ENCODE data around the gene FOXG1. TPM values are rescaled to one million over a fixed set of nuclear protein-coding genes. Genes with fewer than 3 reads are reported as not detected.

The FOXG1 gene
- total RNA-seq, 1 donor from 2014 or later, result not detected

DNA sequence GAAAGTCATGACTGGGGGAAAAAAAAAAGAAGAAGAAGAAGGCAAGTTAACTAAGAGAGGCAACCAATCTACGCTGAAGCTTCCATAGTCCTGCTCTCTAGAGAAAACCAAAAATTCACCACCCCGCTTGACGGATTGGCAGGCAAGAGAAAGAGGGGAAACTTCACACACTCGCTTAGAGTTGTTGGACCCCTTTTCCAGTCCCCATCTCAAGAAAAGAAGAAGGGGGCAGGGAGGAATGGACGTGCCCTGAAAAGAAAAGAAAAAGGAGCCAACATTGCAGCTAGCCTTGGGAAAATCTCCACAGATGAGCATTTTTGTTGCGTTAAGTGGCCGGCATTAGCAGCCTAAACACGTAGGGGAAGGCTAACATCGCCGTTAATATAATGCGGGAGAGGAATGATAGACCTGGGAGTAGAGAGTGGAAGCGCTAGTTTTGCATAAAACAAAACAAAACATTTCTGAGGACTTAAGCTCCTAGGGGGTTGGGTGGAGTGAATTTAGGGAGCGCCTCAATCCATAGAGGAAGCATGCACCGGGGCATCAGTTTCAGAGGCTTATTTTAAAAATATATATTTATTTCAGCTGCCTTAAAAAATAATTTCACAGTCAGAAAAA, 11.3 kb upstream of the FOXG1 start:
- Histone ChIP-seq H3K4me3 (no peak overlapping the region), H3K9me3 (no peaks in the 10 kb centered on the region), H3K27ac (no peak overlapping the region), H3K4me1 (peaks cover 10% of the 10 kb centered on the region), H3K36me3 (no peaks in the 10 kb centered on the region), H3K27me3 (peaks cover 7% of the 10 kb centered on the region)
- intact Hi-C loops (cut with DNase I), result loop anchor here (5.0 kb wide), 1 partner anchor 782 kb away; no protein-coding TSS in a partner anchor
- no peak for TF ChIP-seq POLR2A (IDR thresholded peaks at IDR 0.05)
- TF ChIP-seq POLR2AphosphoS5 (IDR thresholded peaks at IDR 0.05; ENCODE audit: insufficient read depth in 1 of 2, low read depth in 1 of 2), result no peak
- DNase-seq (ENCODE audit: extremely low spot score in 2 of 2), result no peak

DNA sequence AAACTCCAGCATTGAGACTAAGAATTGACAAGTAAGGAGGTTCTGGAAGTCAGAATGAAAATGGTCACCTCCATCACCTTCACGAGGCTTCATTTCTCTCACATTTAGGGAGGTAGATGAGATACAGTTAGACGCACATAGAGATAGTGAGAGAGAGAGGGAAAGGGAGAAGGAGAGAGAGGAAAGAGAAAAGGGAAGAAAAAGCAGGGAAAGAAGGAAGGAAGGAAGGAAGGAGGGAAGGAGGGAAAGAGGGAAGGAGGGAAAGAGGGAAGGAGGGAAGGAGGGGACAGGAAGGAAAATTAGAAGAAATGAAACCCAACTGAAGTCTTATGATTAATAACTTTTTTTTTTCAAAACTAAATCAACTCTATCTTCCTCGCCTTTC, 10.7 kb upstream of the FOXG1 start:
- DNase-seq (ENCODE audit: extremely low spot score in 2 of 2), result no peak
- H3K27ac ChIP-seq, result no peak overlapping the region
- no peak overlapping the region for H3K4me3 ChIP-seq
- intact Hi-C loops (cut with DNase I), result loop anchor here (5.0 kb wide), 1 partner anchor 781 kb away; no protein-coding TSS in a partner anchor
- H3K9me3 ChIP-seq, result no peaks in the 10 kb centered on the region
- TF ChIP-seq, protein P1, sequence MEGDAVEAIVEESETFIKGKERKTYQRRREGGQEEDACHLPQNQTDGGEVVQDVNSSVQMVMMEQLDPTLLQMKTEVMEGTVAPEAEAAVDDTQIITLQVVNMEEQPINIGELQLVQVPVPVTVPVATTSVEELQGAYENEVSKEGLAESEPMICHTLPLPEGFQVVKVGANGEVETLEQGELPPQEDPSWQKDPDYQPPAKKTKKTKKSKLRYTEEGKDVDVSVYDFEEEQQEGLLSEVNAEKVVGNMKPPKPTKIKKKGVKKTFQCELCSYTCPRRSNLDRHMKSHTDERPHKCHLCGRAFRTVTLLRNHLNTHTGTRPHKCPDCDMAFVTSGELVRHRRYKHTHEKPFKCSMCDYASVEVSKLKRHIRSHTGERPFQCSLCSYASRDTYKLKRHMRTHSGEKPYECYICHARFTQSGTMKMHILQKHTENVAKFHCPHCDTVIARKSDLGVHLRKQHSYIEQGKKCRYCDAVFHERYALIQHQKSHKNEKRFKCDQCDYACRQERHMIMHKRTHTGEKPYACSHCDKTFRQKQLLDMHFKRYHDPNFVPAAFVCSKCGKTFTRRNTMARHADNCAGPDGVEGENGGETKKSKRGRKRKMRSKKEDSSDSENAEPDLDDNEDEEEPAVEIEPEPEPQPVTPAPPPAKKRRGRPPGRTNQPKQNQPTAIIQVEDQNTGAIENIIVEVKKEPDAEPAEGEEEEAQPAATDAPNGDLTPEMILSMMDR (IDR thresholded peaks at IDR 0.05), result no peak
- TF ChIP-seq POLR2A (IDR thresholded peaks at IDR 0.05) (no peak), POLR2AphosphoS5 (IDR thresholded peaks at IDR 0.05; ENCODE audit: insufficient read depth in 1 of 2, low read depth in 1 of 2) (no peak)
- peaks cover 10% of the 10 kb centered on the region for H3K4me1 ChIP-seq
- no peaks in the 10 kb centered on the region for H3K36me3 ChIP-seq
- H3K27me3 ChIP-seq, result peaks cover 7% of the 10 kb centered on the region

DNA sequence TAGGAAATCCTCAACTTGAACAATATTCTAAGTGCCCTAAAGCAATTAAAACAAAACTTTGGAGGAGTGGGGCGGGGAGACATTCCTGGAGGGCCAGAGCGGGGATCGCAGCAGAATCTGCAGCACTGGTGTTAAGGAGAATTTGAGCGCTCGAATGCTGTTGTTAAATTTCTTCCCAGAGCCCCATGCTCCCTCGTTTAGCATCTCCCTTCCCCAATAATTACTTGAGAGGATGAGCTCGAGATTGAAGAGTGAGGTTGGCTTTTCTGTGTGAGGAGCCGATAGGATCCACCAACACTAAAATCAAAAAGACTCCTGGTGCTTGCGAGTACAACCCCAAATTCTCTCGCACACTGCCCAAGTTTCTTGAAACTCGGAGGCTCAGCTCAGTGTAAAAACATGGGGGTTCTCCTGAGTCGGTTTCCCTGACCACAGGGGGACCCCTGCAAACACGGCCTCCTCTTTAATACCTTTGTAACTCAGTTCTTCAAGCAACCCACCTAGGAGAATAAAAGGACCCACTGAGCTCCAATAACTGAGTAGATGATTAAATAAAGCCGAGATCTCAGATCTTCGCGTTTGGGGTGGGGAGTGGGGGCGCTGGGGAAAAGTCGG, 10.2 kb upstream of the FOXG1 start:
- Histone ChIP-seq H3K4me1 (peaks cover 10% of the 10 kb centered on the region), H3K9me3 (no peaks in the 10 kb centered on the region), H3K4me3 (no peak overlapping the region), H3K36me3 (no peaks in the 10 kb centered on the region), H3K27ac (no peak overlapping the region), H3K27me3 (peaks cover 7% of the 10 kb centered on the region)
- intact Hi-C loops (cut with DNase I), result loop anchor here (5.0 kb wide), 1 partner anchor 781 kb away; no protein-coding TSS in a partner anchor
- no peak for TF ChIP-seq POLR2AphosphoS5 (IDR thresholded peaks at IDR 0.05; ENCODE audit: insufficient read depth in 1 of 2, low read depth in 1 of 2)
- no peak for TF ChIP-seq POLR2A (IDR thresholded peaks at IDR 0.05)
- TF ChIP-seq, protein P1 (IDR thresholded peaks at IDR 0.05), result no peak
- DNase-seq (ENCODE audit: extremely low spot score in 2 of 2), result no peak

DNA sequence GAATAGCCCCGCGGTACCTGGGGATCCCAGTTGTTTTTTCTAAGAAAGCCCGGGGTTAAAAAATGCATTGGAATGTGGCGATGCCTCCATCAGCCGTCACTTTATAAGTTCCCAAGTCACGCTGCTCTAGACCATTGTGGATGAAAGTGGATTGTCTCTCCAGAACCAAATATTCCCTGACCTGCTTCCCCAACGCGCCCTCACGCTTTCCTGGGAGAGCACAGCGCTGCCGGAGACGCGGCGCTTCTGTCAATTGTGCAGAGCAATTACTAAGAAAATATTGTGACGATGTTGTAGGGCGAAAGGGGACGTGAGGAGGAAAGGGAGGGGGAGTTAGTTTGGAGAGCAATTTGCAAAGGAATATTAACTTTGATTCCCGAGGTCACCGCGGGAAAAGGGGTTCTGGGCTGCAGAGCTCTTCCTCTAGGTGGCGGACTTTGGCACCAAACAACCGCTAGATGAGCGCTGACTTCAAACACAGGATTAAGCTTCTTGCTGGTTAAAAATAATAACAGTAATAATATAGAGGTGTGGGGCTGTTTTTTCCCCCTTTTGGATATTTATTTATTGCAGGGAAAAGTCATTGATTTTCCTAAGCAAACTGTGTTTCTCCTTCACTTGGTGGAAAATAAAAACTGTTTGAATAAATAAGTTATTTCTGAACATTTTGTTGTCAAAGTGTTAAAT, 9.6 kb upstream of the FOXG1 start:
- H3K4me1 ChIP-seq, result peaks cover 10% of the 10 kb centered on the region
- TF ChIP-seq, protein P1 (IDR thresholded peaks at IDR 0.05), result no peak
- no peak for TF ChIP-seq POLR2A (IDR thresholded peaks at IDR 0.05)
- no peak for TF ChIP-seq POLR2AphosphoS5 (IDR thresholded peaks at IDR 0.05; ENCODE audit: insufficient read depth in 1 of 2, low read depth in 1 of 2)
- no peak for DNase-seq (ENCODE audit: extremely low spot score in 2 of 2)
- H3K27me3 ChIP-seq, result peaks cover 7% of the 10 kb centered on the region
- no peaks in the 10 kb centered on the region for H3K36me3 ChIP-seq
- intact Hi-C loops (cut with DNase I), result loop anchor here (5.0 kb wide), 1 partner anchor 780 kb away; no protein-coding TSS in a partner anchor
- H3K27ac ChIP-seq, result no peak overlapping the region
- no peaks in the 10 kb centered on the region for H3K9me3 ChIP-seq
- H3K4me3 ChIP-seq, result no peak overlapping the region

DNA sequence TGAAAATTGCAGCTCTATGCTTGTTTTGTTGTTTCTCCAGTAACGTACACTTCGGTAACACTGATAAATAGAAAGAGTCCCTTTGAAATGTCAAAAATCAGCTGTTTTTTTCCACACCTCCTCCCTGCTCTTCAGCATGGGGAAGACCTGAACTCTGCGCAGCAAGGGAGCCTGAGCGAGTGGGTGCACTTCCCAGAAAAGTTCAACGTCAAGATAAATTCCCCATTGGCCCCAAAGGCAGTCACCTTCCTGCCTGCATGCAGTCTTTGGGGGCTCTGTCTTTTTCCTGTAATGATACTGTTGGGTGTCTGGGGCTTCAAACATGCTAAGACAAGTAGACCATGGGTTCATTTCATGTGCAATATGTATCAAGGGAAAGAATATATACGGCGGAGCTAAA, 8.8 kb upstream of the FOXG1 start:
- H3K27ac ChIP-seq, result no peak overlapping the region
- H3K36me3 ChIP-seq, result no peaks in the 10 kb centered on the region
- no peak overlapping the region for H3K4me3 ChIP-seq
- H3K27me3 ChIP-seq, result peaks cover 7% of the 10 kb centered on the region
- intact Hi-C loops (cut with DNase I), result loop anchor here (5.0 kb wide), 1 partner anchor 780 kb away; no protein-coding TSS in a partner anchor
- no peaks in the 10 kb centered on the region for H3K9me3 ChIP-seq
- no peak for DNase-seq (ENCODE audit: extremely low spot score in 2 of 2)
- no peak for TF ChIP-seq POLR2AphosphoS5 (IDR thresholded peaks at IDR 0.05; ENCODE audit: insufficient read depth in 1 of 2, low read depth in 1 of 2)
- TF ChIP-seq, protein P1 (IDR thresholded peaks at IDR 0.05), result no peak
- TF ChIP-seq POLR2A (IDR thresholded peaks at IDR 0.05), result no peak
- peaks cover 10% of the 10 kb centered on the region for H3K4me1 ChIP-seq

Measured in vagina (tissue), 2 donors.